ENCODE data around the gene STN1. TPM values are rescaled to one million over a fixed set of nuclear protein-coding genes. Genes with fewer than 3 reads are reported as not detected.

STN1 gene
- total RNA-seq, 1 donor from 2014 or later = 17.3 TPM

DNA sequence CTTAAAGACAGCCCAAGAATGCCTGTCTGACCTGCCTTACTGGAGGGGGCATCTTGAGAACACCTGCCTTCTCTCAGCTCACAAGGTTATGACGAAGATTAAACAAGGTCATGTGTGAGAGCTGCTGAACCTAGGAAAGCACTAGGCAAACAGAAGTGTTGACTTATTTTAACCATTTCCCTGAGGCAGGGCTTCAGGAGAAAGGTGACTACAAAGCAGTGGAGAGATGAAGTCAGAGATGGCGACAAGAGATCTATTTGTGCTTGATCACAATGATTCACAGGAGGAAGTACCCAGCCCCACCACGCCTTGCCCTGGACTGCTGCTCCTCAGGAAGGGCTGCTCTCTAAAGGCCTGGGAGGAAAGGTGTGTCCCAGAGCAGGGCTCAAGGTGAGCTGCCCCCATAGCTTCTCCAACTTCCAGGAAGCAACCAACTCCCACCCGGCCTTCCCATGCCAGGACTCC is 27.8 kb downstream of the STN1 start:
- no peak for FAIRE-seq
- TF ChIP-seq, protein P1, sequence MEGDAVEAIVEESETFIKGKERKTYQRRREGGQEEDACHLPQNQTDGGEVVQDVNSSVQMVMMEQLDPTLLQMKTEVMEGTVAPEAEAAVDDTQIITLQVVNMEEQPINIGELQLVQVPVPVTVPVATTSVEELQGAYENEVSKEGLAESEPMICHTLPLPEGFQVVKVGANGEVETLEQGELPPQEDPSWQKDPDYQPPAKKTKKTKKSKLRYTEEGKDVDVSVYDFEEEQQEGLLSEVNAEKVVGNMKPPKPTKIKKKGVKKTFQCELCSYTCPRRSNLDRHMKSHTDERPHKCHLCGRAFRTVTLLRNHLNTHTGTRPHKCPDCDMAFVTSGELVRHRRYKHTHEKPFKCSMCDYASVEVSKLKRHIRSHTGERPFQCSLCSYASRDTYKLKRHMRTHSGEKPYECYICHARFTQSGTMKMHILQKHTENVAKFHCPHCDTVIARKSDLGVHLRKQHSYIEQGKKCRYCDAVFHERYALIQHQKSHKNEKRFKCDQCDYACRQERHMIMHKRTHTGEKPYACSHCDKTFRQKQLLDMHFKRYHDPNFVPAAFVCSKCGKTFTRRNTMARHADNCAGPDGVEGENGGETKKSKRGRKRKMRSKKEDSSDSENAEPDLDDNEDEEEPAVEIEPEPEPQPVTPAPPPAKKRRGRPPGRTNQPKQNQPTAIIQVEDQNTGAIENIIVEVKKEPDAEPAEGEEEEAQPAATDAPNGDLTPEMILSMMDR (IDR thresholded peaks at IDR 0.05; ENCODE audit: insufficient read depth, low read depth, low read length) = no peak
- TF ChIP-seq EZH2 (IDR thresholded peaks at IDR 0.05; ENCODE audit: insufficient read depth, low read length) = no peak
- H3K9ac ChIP-seq (ENCODE audit: low read length) = no peak overlapping the region
- H3K9me3 ChIP-seq (ENCODE audit: insufficient read depth, low read depth, low read length) = no peaks in the 10 kb centered on the region
- no peaks in the 10 kb centered on the region for H3K79me2 ChIP-seq (ENCODE audit: insufficient read depth, low read length)
- Mint-ChIP-seq H3K4me3 (ENCODE audit: unreplicated experiment) (no peak overlapping the region), H3K9me3 (ENCODE audit: unreplicated experiment) (no peaks in the 10 kb centered on the region), H3K27ac (ENCODE audit: unreplicated experiment) (peak overlapping the region; percentile 66), H3K4me1 (ENCODE audit: low read depth, unreplicated experiment) (peaks cover 27% of the 10 kb centered on the region), H3K27me3 (ENCODE audit: low read depth, unreplicated experiment) (no peaks in the 10 kb centered on the region), H3K36me3 (ENCODE audit: low read depth, unreplicated experiment) (peaks cover 7% of the 10 kb centered on the region)
- H3K27ac ChIP-seq (ENCODE audit: low read depth, low read length) = no peak overlapping the region
- H3K36me3 ChIP-seq (ENCODE audit: insufficient read depth, low read length) = peaks cover 10% of the 10 kb centered on the region
- no peak overlapping the region for H3K4me3 ChIP-seq (ENCODE audit: insufficient read depth, low read depth, low read length)
- DNase-seq (ENCODE audit: low read depth) = no peak
- no peaks in the 10 kb centered on the region for H3K27me3 ChIP-seq (ENCODE audit: insufficient read depth, low read length)
- no peaks in the 10 kb centered on the region for H4K20me1 ChIP-seq (ENCODE audit: insufficient read depth, low read length)
- H3K4me2 ChIP-seq (ENCODE audit: low read length) = no peak overlapping the region
- H2AFZ ChIP-seq (ENCODE audit: low read depth, low read length) = no peak overlapping the region
- H3K4me1 ChIP-seq (ENCODE audit: insufficient read depth, low read length) = peaks cover 27% of the 10 kb centered on the region

DNA sequence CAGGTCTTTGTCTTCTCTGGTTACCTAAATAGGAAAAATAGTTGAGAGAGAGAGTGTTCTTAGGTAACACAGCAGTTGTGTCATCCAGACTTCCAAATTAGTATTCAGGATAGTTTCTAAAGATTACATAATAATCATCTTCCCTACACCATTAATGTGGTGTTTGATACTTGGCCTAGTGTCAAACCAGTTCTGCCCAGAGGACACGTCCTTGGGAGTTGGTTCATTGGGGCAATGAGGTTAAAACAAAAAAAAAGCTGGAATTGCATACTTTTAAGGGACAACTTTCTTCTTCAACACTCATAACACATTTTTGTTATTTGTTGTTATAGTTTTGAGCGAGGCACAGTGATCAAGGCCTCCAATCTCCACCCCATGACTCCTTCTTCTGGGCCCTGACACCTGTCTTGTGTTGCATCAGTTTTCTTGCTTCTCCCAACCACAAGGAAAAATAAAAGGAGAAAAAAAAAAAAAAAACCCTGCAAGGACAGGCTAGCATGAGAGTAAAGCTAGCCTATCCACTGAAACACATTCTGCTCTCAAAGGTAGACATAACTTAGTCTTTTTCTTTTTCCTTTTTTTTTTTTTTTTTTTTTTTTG is 28.8 kb downstream of the STN1 start:
- Histone ChIP-seq H3K79me2 (ENCODE audit: insufficient read depth, low read length) (no peaks in the 10 kb centered on the region), H3K27me3 (ENCODE audit: insufficient read depth, low read length) (no peaks in the 10 kb centered on the region), H3K27ac (ENCODE audit: low read depth, low read length) (peak overlapping the region; percentile 51), H2AFZ (ENCODE audit: low read depth, low read length) (no peak overlapping the region), H3K4me1 (ENCODE audit: insufficient read depth, low read length) (peaks cover 23% of the 10 kb centered on the region), H3K9me3 (ENCODE audit: insufficient read depth, low read depth, low read length) (no peaks in the 10 kb centered on the region), H3K4me2 (ENCODE audit: low read length) (peak overlapping the region; percentile 69), H3K4me3 (ENCODE audit: insufficient read depth, low read depth, low read length) (no peak overlapping the region), H4K20me1 (ENCODE audit: insufficient read depth, low read length) (peaks cover 4% of the 10 kb centered on the region), H3K9ac (ENCODE audit: low read length) (peak overlapping the region; percentile 39), H3K36me3 (ENCODE audit: insufficient read depth, low read length) (peaks cover 10% of the 10 kb centered on the region)
- no peak for DNase-seq (ENCODE audit: low read depth)
- Mint-ChIP-seq H3K9me3 (ENCODE audit: unreplicated experiment) (no peaks in the 10 kb centered on the region), H3K4me3 (ENCODE audit: unreplicated experiment) (no peak overlapping the region), H3K4me1 (ENCODE audit: low read depth, unreplicated experiment) (peaks cover 23% of the 10 kb centered on the region), H3K27me3 (ENCODE audit: low read depth, unreplicated experiment) (no peaks in the 10 kb centered on the region), H3K27ac (ENCODE audit: unreplicated experiment) (peak overlapping the region; percentile 84), H3K36me3 (ENCODE audit: low read depth, unreplicated experiment) (peaks cover 7% of the 10 kb centered on the region)
- no peak for FAIRE-seq
- no peak for TF ChIP-seq EZH2 (IDR thresholded peaks at IDR 0.05; ENCODE audit: insufficient read depth, low read length)
- TF ChIP-seq, protein P1 (IDR thresholded peaks at IDR 0.05; ENCODE audit: insufficient read depth, low read depth, low read length) = no peak

All from astrocyte (in vitro differentiated cells and primary cell).